MV-4-11 (cell line): ENCODE measurements around the gene PRSS38.
A peak's percentile ranks its signal among the peaks of the same experiment; 100 is the strongest.

Experiments
- DNase-seq: peaks from one replicate; lab custom pipeline; 2025; lab: John Stamatoyannopoulos, UW

The PRSS38 gene

DNA sequence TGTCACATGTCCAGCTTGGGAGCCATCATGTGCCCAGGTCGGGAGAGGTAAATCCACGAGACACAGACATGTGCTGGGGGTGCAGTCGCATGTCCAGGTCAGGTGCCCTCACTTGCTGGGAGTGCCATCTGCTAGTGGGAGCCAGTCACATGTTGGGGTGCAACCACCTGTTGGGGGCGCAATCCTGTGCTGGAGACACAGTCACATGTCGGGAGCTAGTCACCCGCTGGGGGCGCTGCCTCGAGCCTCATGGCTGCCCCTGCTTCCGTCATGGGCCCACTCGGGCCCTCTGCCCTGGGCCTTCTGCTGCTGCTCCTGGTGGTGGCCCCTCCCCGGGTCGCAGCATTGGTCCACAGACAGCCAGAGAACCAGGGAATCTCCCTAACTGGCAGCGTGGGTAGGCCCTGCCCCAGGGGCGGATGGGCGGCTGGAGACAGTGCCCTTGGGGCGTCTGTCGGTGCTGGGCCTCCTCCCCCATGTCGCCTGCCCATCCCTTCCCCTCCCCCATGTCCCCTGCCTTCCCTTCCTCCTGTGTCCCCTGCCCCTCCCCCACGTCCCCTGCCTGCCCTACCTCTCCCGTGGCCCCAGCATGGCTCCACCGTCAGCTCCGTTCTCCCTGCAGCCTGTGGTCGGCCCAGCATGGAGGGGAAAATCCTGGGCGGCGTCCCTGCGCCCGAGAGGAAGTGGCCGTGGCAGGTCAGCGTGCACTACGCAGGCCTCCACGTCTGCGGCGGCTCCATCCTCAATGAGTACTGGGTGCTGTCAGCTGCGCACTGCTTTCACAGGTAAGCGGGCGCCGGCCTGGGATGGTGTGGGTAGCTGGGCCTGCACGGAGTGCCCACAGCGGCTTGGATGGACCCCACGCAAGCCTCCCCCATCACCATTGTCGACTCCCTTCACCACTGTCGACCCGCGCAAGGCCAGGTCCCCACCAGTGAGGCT lies at the start of gene PRSS38:
TSS of gene PRSS38 (plus strand) at position 208 of the 942 bp plus-strand sequence. CDS start at position 250, 42 bp downstream.
- DNase-seq: no peak

DNA sequence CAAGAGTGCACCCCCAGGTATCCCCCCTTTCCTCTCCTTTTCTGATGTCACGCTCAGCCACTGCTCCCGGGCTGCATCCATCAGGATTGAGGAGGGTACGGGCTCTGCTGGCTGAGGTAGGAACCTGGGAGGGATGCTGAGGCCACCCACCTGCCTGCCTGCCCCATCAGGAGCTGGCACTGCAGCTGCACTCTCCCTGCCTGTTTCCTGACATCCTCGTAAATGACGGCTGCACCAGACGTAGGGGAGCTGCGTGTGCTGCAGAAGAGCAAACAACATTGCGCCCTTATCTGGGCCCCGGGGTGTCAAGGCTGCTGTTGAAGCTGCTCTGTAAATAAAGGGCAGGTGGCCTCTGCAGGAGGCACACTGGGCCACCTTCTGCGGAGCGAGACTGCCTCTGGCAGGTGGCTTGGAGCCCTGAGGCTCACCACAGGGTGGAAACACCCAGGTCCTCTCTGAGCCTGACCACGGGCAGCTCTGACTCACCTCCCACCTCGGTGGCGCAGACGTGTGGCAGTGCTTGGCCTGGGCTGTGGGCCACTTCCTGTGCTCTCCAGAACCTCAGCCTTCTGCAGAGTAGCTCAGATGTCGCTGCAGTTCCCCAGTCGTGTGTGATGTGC lies 49.4 kb upstream of the PRSS38 start:
- DNase-seq: peak; percentile 69

DNA sequence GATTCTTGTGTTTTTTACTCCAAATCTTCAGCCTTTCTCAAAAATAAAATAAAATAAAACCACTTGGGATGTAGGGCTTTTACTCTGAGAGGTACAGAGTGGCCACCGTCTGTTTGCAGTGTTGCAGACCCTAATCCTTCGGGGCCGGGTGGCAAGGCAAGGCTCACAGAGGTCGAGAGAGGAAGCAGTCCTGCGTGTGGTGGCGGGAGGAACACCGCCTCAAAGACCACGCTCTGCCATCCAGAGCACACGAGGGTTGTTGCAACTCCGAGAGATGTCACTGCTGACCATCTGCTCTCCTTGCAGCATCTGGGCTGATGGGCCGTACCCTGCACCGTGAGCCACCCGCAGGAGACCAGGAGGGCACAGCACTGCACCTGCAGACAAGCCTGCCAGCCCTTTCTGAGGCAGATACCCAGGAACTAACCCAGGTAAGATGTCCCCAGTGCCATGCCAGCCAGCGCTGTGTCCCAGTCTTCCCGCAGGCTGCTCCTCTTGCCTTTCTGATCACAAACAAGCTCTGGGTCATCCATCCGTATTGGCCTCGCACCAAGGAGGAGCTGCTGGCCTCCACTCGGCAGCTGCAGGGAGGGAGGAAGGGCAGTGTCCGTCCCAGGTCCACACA lies 48.7 kb upstream of the PRSS38 start:
- peak; percentile 59 for DNase-seq

- no peak for DNase-seq
These were observed 47.9 kb upstream of the PRSS38 start for GRCh38 chr1:227767401-227768124.

DNA sequence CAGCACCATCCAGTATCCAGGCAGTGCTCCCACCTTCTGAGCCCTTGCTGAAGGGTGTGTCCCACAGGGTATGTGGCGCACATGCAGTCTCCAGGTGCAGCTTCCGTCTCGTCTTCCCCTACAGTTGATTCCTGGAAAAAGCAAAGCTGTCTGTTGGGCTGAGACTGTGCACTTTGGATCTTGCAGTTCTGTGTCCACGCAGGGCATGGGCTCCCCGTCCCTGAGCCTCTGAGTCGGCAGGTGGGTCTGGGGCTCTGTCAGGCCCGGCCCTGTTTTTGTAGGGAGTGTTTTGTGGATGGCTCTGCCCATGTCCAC lies 47.4 kb upstream of the PRSS38 start:
- DNase-seq: no peak

- no peak for DNase-seq
These were observed 46.8 kb upstream of the PRSS38 start for GRCh38 chr1:227768640-227769039.

DNA sequence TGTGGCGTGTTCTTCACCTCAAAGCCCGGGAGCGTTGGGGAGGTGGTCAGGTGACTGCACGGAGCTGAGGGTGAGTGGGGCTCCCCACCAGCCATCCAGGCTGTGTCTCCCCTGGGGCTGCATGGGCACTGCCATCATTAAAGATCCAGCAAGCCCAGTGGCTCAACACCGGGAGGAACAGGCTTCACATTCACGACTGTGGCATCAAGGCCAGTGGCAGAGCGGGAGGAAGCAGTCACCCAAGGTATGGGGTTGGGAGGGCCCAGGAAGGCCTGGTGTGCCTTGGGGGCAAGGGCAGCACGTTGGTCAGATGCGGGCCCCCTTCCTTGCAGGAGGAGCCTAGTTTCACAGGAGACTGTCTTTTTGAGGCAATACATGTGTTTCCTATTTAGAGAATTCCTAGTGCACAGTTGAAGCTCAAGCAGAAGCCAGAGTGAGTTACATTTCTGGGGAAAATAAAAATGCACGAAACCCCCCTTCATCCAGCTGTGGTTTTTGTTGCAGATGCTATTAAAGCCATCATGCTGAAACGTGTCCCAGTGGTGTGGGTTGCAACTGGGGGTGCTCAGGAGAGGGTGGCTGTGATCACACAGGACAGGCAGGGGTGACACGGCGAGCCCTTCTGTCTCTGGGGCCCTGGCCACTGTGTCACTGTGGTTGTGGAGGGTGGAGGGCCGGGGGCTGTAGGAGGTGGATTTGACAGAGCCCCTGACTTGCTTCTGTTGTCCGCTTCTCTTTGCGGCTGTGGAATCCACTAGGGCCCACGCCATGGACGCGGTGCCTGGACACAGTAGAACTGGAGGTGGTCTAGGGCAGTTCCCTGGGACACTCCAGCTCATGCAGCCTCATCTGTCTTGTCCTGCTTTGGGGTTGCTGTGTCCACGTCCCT lies 46.2 kb upstream of the PRSS38 start:
- DNase-seq: no peak

DNA sequence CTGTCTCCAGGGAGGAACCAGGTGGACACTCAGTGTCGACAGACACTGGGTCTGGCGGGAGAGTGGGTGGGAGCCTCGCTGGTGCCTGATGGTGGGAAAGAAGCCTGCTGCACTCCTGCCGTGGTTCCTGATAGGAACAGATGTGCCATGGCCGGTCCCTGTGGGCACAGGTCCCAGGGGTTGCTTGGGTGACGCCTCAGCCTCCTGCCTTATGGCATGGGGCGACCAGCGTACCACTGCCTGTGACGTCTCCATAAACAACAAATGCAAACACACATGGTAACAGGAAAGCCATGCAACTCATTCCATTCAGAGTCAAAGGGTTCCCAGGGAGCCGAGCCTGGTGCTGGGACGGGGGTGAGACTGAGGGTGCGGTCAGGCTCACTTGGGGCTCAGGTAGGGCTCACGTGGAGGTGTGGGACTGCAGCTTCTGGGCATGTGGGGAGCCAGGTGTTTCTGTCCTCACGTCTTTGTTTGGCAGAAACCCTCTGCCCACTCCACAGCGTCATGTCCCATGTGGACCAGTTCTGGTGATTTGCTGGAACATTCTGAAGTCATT lies 45.5 kb upstream of the PRSS38 start:
- DNase-seq: no peak

DNA sequence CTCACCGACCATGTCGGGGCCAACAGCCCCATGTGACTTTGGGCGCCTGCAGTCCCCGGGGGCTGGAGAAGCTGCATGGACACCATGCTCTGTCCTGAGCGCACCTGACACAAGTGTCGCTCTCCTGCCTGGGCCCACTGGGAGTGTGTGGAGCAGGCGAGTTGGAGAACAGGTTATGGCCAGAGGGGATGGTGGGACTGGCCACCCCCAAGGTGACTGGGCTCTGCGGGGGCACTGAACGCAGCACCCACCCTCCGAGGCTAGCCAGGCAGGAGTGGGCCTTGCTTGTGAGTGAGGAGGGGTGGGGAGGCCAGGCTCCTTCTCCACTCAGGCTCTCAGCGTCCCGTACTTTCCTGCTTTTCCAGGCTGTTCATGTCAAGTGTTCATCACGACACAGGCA lies 44.7 kb upstream of the PRSS38 start:
- DNase-seq: no peak

DNA sequence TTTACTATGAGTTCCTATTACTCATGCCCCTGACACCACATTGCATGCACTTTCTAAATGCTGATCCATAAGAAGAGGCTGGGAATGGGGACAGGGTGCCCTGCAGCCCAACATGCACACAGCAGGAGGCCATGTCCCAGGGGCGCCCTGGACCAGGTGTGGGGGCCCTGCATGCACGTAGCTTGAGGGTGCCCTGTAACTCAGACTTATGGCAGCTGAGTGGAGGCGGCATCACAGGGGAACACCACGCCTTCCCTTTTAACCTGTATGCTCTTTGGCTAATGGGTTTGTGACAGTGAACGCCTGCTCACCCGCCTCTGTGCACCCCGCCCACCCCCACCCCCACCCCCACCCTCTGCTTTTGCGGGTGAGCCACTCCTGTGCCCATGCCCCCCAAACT lies 44.1 kb upstream of the PRSS38 start:
- no peak for DNase-seq

- no peak for DNase-seq
These were observed 43.7 kb upstream of the PRSS38 start for GRCh38 chr1:227771771-227772170.

DNA sequence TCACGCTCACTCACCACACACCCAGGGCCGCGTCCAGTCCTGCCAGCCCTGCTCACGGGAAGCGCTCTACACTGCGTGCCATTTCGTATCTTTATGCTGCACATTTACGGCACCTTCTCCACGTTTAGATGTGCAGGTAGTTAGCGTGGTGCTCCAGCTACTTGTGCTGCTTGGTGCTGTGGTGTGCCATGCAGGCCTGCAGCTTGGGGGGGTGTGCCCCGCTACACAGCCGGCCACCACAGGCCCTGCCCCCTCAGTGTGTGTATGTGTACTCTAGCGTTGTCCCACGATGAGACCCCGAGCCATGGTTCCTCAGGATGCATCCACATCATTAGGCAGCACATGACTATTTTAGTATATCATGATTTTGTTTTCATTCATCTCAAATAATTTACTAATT lies 41.9 kb upstream of the PRSS38 start:
- DNase-seq: no peak

DNA sequence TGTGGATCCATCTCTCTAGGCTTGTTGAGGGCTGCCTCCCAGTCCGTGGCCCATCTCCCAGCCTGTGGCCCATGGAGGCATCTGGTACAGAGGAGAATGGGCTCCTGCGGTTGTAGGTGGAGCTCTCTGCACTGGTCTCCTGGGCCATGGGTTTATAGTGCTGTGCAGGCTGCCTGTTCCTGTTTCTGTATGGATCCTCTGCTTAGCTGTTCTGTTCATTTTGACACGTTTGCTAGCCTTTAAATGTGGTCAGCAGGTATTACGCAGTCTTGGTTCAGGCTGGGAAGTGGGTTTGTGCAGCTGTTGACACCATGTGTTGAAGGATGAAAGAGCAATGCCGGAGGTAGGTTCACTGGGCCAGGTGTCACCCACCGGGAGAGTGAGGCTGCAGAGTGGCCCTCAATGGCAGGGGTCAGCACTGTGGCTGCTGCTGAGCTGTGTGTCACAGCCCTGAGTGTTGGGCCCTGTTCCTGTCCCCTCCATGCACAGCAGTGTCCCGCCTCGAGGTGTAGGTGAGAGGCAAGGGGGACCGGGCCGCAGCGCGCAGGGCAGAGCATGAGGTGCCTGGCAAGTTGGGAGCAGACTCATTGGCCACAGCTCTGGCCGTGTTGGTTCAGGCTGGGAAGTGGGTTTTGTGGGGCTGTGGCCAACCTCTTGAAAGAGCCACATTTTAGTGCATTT lies 41.3 kb upstream of the PRSS38 start:
- DNase-seq: no peak

- no peak for DNase-seq
These were observed 40.4 kb upstream of the PRSS38 start for GRCh38 chr1:227774821-227775661.

DNA sequence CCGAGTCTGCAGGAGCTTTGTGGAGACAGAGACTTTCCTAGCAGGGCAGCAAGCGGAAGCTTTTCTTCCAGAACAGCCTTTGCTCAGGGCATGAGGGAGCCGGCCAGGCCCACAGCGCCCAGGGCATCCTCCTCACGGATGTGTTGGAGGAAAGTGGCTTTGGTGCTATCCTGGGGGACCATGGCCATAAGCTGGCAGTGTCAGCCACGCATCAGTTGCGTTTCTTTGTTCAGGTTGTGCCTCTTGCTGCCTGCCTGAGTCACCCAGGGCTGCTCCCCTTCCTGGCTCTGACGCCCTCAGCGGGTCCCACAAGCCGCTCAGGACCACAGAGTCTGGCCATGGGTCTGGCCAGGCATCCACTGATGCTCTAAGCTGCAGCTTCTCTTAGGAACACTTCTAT lies 39.6 kb upstream of the PRSS38 start:
- DNase-seq: no peak

GRCh38 chr1:227776331-227776771 lies 39.1 kb upstream of the PRSS38 start:
- DNase-seq: no peak

DNA sequence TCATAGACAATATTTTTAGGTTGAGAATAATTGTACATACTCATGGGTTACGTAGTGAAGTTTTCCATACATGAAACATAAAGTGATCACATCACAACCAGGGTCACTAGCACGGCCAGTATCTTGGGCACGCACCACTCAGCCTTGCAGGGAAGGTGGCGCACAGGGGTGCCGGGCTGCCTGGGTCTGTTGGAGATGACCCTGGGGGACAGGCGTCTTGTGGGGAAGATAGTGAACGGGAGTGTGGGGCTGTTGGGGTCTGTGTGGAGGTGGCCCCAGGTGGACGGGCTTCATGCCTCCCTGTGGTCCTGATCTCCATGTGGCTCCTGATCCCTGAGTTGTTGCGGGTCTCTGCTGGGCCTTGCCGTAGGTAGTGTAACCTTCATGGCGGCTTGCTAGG lies 38.3 kb upstream of the PRSS38 start:
- DNase-seq: no peak

DNA sequence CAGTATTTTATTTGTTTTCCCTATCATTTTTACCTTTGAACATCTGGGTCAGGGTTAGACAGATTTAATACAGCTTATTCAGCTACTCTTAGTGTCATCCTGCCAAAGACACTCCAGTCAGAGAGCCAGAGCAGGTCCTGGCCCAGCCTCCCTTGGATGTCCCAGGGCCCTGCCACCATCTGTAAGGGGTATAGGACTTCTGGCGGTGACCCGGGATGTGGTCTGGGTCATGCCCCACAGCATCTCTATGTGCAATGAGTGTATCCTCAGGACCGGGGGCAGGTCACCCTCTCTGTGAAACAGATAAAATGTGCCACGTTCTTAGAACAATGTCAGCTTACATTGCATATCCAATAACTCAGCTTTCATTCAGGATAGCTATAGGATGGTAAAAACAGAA lies 37.8 kb upstream of the PRSS38 start:
- DNase-seq: no peak

GRCh38 chr1:227778401-227778947 lies 37.0 kb upstream of the PRSS38 start:
- no peak for DNase-seq
